Measurements from ENCODE around the gene SLC10A7. TPM values are rescaled to one million over a fixed set of nuclear protein-coding genes. Genes with fewer than 3 reads are reported as not detected.

Gene SLC10A7
- total RNA-seq, 4 donors from 2014 or later: 12.0 to 56.1 (median 15.9) TPM

- DNase-seq: no peak
- H3K9me3 ChIP-seq: no peaks in the 10 kb centered on the region
- in situ Hi-C loops (cut with MboI; ENCODE audit: low pct_ligation_motif_present in 1 of 4, low pct_unique_long_range_greater_than_20kb in 1 of 4, low sequenced_read_pairs in 3 of 4): no loop called here
- no peak overlapping the region for H3K27ac ChIP-seq
- no peaks in the 10 kb centered on the region for H3K4me1 ChIP-seq
- intact Hi-C loops (cut with DNase I; ENCODE audit: low total_unique reads): no loop called here
- H3K36me3 ChIP-seq: no peaks in the 10 kb centered on the region
- TF ChIP-seq POLR2A (IDR thresholded peaks at IDR 0.05) (no peak), POLR2AphosphoS5 (IDR thresholded peaks at IDR 0.05) (no peak), CTCF (IDR thresholded peaks at IDR 0.05) (no peak), EP300 (IDR thresholded peaks at IDR 0.05; ENCODE audit: low read depth) (no peak)
- no peaks in the 10 kb centered on the region for H3K27me3 ChIP-seq
- H3K4me3 ChIP-seq: no peak overlapping the region
Observed at GRCh38 chr4:146506272-146506671, 15.5 kb downstream of the SLC10A7 start.

- no peak overlapping the region for H3K4me3 ChIP-seq
- no peaks in the 10 kb centered on the region for H3K36me3 ChIP-seq
- H3K9me3 ChIP-seq: no peaks in the 10 kb centered on the region
- 89 to 96% methylated on average over 1 of the region's 1 CpG for WGBS, 2 donors (ENCODE audit: low coverage in 1 of 2)
- H3K27ac ChIP-seq: no peak overlapping the region
- no peaks in the 10 kb centered on the region for H3K27me3 ChIP-seq
- no peak for TF ChIP-seq EP300 (IDR thresholded peaks at IDR 0.05; ENCODE audit: low read depth)
- in situ Hi-C loops (cut with MboI; ENCODE audit: low pct_ligation_motif_present in 1 of 4, low pct_unique_long_range_greater_than_20kb in 1 of 4, low sequenced_read_pairs in 3 of 4): no loop called here
- intact Hi-C loops (cut with DNase I; ENCODE audit: low total_unique reads): no loop called here
- no peak for DNase-seq
- no peaks in the 10 kb centered on the region for H3K4me1 ChIP-seq
Observed at GRCh38 chr4:146500216-146500615, 21.5 kb downstream of the SLC10A7 start.

GRCh38 chr4:146498291-146498690, 23.4 kb downstream of the SLC10A7 start:
- in situ Hi-C loops (cut with MboI; ENCODE audit: low pct_ligation_motif_present in 1 of 4, low pct_unique_long_range_greater_than_20kb in 1 of 4, low sequenced_read_pairs in 3 of 4): no loop called here
- intact Hi-C loops (cut with DNase I; ENCODE audit: low total_unique reads): no loop called here
- no peak overlapping the region for H3K4me3 ChIP-seq
- no peak overlapping the region for H3K27ac ChIP-seq
- H3K27me3 ChIP-seq: no peaks in the 10 kb centered on the region
- no peak for DNase-seq
- no peaks in the 10 kb centered on the region for H3K36me3 ChIP-seq
- no peaks in the 10 kb centered on the region for H3K4me1 ChIP-seq
- WGBS, 2 donors (ENCODE audit: low coverage in 1 of 2): 86 to 92% methylated on average over 4 of the region's 4 CpGs
- no peaks in the 10 kb centered on the region for H3K9me3 ChIP-seq
- no peak for TF ChIP-seq POLR2A (IDR thresholded peaks at IDR 0.05)
- TF ChIP-seq EP300 (IDR thresholded peaks at IDR 0.05; ENCODE audit: low read depth): no peak
- TF ChIP-seq POLR2AphosphoS5 (IDR thresholded peaks at IDR 0.05): no peak
- TF ChIP-seq CTCF (IDR thresholded peaks at IDR 0.05): no peak

- WGBS, 2 donors (ENCODE audit: low coverage in 1 of 2): 95 to 100% methylated on average over 1 of the region's 1 CpG
- no peaks in the 10 kb centered on the region for H3K27me3 ChIP-seq
- no peaks in the 10 kb centered on the region for H3K4me1 ChIP-seq
- H3K27ac ChIP-seq: no peak overlapping the region
- no peak for TF ChIP-seq EP300 (IDR thresholded peaks at IDR 0.05; ENCODE audit: low read depth)
- TF ChIP-seq POLR2AphosphoS5 (IDR thresholded peaks at IDR 0.05): no peak
- no peak for TF ChIP-seq POLR2A (IDR thresholded peaks at IDR 0.05)
- no peak for TF ChIP-seq CTCF (IDR thresholded peaks at IDR 0.05)
- H3K36me3 ChIP-seq: no peaks in the 10 kb centered on the region
- H3K4me3 ChIP-seq: no peak overlapping the region
- H3K9me3 ChIP-seq: no peaks in the 10 kb centered on the region
- intact Hi-C loops (cut with DNase I; ENCODE audit: low total_unique reads) (no loop called here), in situ Hi-C loops (cut with MboI; ENCODE audit: low pct_ligation_motif_present in 1 of 4, low pct_unique_long_range_greater_than_20kb in 1 of 4, low sequenced_read_pairs in 3 of 4) (no loop called here)
- no peak for DNase-seq
Observed at GRCh38 chr4:146495269-146495668, 26.5 kb downstream of the SLC10A7 start.

GRCh38 chr4:146494143-146494542, 27.6 kb downstream of the SLC10A7 start:
- Histone ChIP-seq H3K9me3 (no peaks in the 10 kb centered on the region), H3K4me1 (no peaks in the 10 kb centered on the region), H3K4me3 (no peak overlapping the region), H3K27ac (no peak overlapping the region), H3K36me3 (no peaks in the 10 kb centered on the region), H3K27me3 (no peaks in the 10 kb centered on the region)
- in situ Hi-C loops (cut with MboI; ENCODE audit: low pct_ligation_motif_present in 1 of 4, low pct_unique_long_range_greater_than_20kb in 1 of 4, low sequenced_read_pairs in 3 of 4): no loop called here
- DNase-seq: no peak
- TF ChIP-seq POLR2AphosphoS5 (IDR thresholded peaks at IDR 0.05) (no peak), EP300 (IDR thresholded peaks at IDR 0.05; ENCODE audit: low read depth) (no peak), CTCF (IDR thresholded peaks at IDR 0.05) (no peak), POLR2A (IDR thresholded peaks at IDR 0.05) (no peak)
- intact Hi-C loops (cut with DNase I; ENCODE audit: low total_unique reads): no loop called here
- 86 to 99% methylated on average over 3 to 6 of the region's 6 CpGs for WGBS, 2 donors (ENCODE audit: low coverage in 1 of 2)
